Stomach (tissue), 9 donors: ENCODE data around the gene TAS2R3. TPM values are rescaled to one million over a fixed set of nuclear protein-coding genes. Genes with fewer than 3 reads are reported as not detected.
"Not testable (repeated sequence)": the region's sequence is repeated elsewhere in the genome, so short reads cannot be mapped to it uniquely, and the experiment has no call there.

Experiments
- DNase-seq, 2 donors: peaks; one replicate each; pipeline versions ENCODE4 v3.0.0 to v3.0.0-alpha.2; 2013 to 2019
- H3K27ac ChIP-seq, 5 donors: fragments of 200-600 bp in 4 of 5; sonication (generic) in 4 of 5; one replicate each; pipeline ENCODE4 v1.5.1; 2013 to 2019; ENCODE audit warnings: mild to moderate bottlenecking in 1 of 5, moderate library complexity in 1 of 5
- H3K27me3 ChIP-seq, 3 donors: fragments of 200-600 bp; sonication (generic); one replicate each; pipeline ENCODE4 v1.5.1; 2017 to 2019; ENCODE audit warnings: mixed run types in 1 of 3
- H3K36me3 ChIP-seq, 4 donors: fragments of 200-600 bp; sonication (generic); 1 replicate in 3 of 4; 2 replicates in 1 of 4; pipeline ENCODE4 v1.5.1; 2016 to 2019
- H3K4me1 ChIP-seq, 4 donors: fragments of 200-600 bp; sonication (generic); one replicate each; pipeline ENCODE4 v1.5.1; 2016 to 2019
- H3K4me3 ChIP-seq, 4 donors: fragments of 200-600 bp; sonication (generic) in 3 of 4; one replicate each; pipeline ENCODE4 v1.5.1; 2016 to 2019; ENCODE audit warnings: mild to moderate bottlenecking in 1 of 4
- H3K9me3 ChIP-seq, 4 donors: fragments of 200-600 bp; sonication (generic); one replicate each; pipeline ENCODE4 v1.5.1; 2016 to 2019
- EP300 ChIP-seq: sonication (generic); formaldehyde crosslinking; IDR thresholded peaks from one replicate; pipeline ENCODE4 v1.6.1; 2017; ENCODE audit warnings: antibody characterized with exemption
- POLR2A ChIP-seq, 4 donors: fragments of 450-650 bp; IDR thresholded peaks; one replicate each; pipeline ENCODE4 v1.6.1; 2016; ENCODE audit warnings: antibody characterized with exemption in 4 of 4, control low read depth in 2 of 4, mild to moderate bottlenecking in 1 of 4, moderate library complexity in 1 of 4
- POLR2AphosphoS5 ChIP-seq, 3 donors: sonication (generic); formaldehyde crosslinking; IDR thresholded peaks; one replicate each; pipeline ENCODE4 v1.6.1; 2016; ENCODE audit warnings: antibody characterized with exemption in 3 of 3
- WGBS, 5 donors: extraction: QIAGEN DNeasy Blood & Tissue Kit in 3 of 5; methylation state at CpG; one replicate each; pipeline versions ENCODE4 v1.1.5 to v1.1.7; 2013 to 2018; 5-methylcytosine and 5-hydroxymethylcytosine counted together
- intact Hi-C: fragments of 100-400 bp; cut with DNase I; formaldehyde crosslinking; loops from one replicate; pipeline ENCODE4 v1.15.1; 2023; ENCODE audit warnings: low total_unique reads
- polyA plus RNA-seq, 3 donors: library from polyadenylated mRNA; stranded (reverse); fragments of 200-250 nt; gene quantifications; one replicate each; pipeline ENCODE4 v1.2.3, GENCODE V29; 2013
- total RNA-seq, 5 donors: library from RNA; depleted of rRNA; stranded (reverse); fragments of >200 nt; gene quantifications; one replicate each; pipeline versions ENCODE4 v1.1.0 to v1.2.3, GENCODE V29; 2014 to 2016
- TF ChIP-seq, protein P1 (sequence below), 7 experiments: fragments of 450-650 bp in 4 of 7; fragments of 200-600 bp in 3 of 7; sonication (generic) in 3 of 7; IDR thresholded peaks; one replicate each; pipeline ENCODE4 v1.5.1; 2016 to 2019; ENCODE audit warnings: antibody characterized with exemption in 7 of 7, control low read depth in 2 of 7, mild to moderate bottlenecking in 1 of 7
- donor health status: healthy with polysubstance abuse.
- donor health status: Bipolar disorder and iron deficiency.
- donor health status: healthy.

TAS2R3 gene
- total and polyA plus RNA-seq, 8 donors: 0.58 to 5.7 (median 4.4) TPM; not detected in 5

DNA sequence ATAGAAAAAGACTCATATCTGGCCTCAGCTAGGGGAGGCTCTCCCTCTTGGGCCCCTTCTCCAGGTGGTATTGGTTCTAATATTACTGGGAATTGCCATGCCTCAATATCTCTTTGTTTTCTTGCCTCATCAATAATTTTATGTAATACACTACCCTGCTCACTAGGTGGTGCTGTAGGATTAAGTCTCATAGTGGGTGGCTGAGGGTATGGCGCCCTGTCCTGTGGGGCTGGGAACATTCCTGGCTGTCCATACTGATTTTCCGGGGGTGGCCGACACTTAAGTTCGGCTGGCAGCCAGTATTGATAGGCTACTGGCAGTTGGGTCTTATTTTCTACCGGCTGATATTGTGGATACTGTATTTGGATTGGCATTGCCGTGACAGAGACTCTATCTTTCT, 9.0 kb upstream of the TAS2R3 start:
- H3K4me3 ChIP-seq: no peak overlapping the region
- WGBS, 5 donors: 77 to 95% (median 90%) methylated on average over 6 of the region's 6 CpGs
- intact Hi-C loops: no loop called here
- H3K4me1 ChIP-seq: no peaks in the 10 kb centered on the region
- H3K36me3 ChIP-seq: peaks cover 36 to 100% (median 98%) of the 10 kb centered on the region in 4 donors
- TF ChIP-seq POLR2A (IDR thresholded peaks at IDR 0.05): no peak
- TF ChIP-seq EP300: no peak
- TF ChIP-seq, protein P1, sequence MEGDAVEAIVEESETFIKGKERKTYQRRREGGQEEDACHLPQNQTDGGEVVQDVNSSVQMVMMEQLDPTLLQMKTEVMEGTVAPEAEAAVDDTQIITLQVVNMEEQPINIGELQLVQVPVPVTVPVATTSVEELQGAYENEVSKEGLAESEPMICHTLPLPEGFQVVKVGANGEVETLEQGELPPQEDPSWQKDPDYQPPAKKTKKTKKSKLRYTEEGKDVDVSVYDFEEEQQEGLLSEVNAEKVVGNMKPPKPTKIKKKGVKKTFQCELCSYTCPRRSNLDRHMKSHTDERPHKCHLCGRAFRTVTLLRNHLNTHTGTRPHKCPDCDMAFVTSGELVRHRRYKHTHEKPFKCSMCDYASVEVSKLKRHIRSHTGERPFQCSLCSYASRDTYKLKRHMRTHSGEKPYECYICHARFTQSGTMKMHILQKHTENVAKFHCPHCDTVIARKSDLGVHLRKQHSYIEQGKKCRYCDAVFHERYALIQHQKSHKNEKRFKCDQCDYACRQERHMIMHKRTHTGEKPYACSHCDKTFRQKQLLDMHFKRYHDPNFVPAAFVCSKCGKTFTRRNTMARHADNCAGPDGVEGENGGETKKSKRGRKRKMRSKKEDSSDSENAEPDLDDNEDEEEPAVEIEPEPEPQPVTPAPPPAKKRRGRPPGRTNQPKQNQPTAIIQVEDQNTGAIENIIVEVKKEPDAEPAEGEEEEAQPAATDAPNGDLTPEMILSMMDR (IDR thresholded peaks at IDR 0.05): peak in 1 of 7 experiments; percentile 8
- peaks cover 19 to 31% (median 25%) of the 10 kb centered on the region in 4 donors for H3K9me3 ChIP-seq
- DNase-seq: peak in 1 of 2 donors; percentile 19
- no peak overlapping the region for H3K27ac ChIP-seq
- no peaks in the 10 kb centered on the region for H3K27me3 ChIP-seq

DNA sequence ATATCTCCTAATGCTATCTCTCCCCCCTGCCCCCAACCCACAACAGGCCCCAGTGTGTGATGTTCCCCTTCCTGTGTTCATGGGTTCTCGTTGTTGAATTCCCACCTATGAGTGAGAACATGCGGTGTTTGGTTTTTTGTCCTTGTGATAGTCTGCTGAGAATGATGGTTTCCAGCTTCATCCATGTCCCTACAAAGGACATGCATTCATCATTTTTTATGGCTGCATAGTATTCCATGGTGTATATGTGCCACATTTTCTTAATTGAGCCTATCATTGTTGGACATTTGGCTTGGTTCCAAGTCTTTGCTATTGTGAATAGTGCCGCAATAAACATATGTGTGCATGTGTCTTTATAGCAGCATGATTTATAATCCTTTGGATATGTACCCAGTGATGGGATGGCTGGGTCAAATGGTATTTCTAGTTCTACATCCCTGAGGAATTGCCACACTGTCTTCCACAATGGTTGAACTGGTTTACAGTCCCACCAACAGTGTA, 6.2 kb downstream of the TAS2R3 start:
- intact Hi-C loops, H3K9me3 ChIP-seq, DNase-seq: not testable (repeated sequence)

DNA sequence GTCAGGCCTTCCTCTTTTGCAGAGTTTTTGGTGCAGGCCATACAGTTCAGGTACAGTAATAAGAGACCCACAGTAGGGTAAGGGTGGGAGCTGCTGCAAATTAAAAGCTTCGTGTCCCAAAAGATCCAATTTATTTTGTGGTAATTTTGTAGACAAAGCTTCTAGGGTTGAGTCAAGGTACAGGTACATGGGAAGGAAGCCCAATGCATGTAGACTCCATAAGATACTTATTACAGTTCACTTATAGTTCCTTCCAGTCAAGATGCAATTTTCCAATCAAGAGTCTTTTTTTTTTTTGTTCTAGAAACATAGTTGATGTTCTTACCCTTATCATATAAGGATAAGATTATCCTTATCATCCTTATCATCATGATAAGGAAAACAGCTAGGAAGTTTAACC, 12.5 kb downstream of the TAS2R3 start, which contains the start of gene TAS2R4:
TSS of gene TAS2R4 (plus strand) at position 301 of the 400 bp plus-strand sequence. CDS start 1,815 bp downstream, outside the sequence.
- Histone ChIP-seq H3K36me3 (peaks cover 6 to 53% (median 45%) of the 10 kb centered on the region in 4 donors), H3K27ac (no peak within 1 kb of the TSS), H3K27me3 (no peaks in the 10 kb centered on the region), H3K4me3 (no peak within 1 kb of the TSS), H3K4me1 (no peaks in the 10 kb centered on the region), H3K9me3 (peaks cover 0 to 14% (median 4%) of the 10 kb centered on the region in 4 donors)
- intact Hi-C loops: no loop called here
- no peak for DNase-seq
- no peak for TF ChIP-seq POLR2A (IDR thresholded peaks at IDR 0.05)
- no peak for TF ChIP-seq EP300
- no peak for TF ChIP-seq POLR2AphosphoS5 (IDR thresholded peaks at IDR 0.05)
- TF ChIP-seq, protein P1 (IDR thresholded peaks at IDR 0.05): no peak
- 95 to 100% (median 97%) methylated on average over 1 of the region's 1 CpG for WGBS, 5 donors

More for the DNA sequence above, 6.2 kb downstream of the TAS2R3 start:
- H3K4me3 ChIP-seq, H3K27ac ChIP-seq, H3K27me3 ChIP-seq, H3K36me3 ChIP-seq, H3K4me1 ChIP-seq: not testable (repeated sequence)
- WGBS, 5 donors: 95 to 100% (median 98%) methylated on average over 3 of the region's 3 CpGs

DNA sequence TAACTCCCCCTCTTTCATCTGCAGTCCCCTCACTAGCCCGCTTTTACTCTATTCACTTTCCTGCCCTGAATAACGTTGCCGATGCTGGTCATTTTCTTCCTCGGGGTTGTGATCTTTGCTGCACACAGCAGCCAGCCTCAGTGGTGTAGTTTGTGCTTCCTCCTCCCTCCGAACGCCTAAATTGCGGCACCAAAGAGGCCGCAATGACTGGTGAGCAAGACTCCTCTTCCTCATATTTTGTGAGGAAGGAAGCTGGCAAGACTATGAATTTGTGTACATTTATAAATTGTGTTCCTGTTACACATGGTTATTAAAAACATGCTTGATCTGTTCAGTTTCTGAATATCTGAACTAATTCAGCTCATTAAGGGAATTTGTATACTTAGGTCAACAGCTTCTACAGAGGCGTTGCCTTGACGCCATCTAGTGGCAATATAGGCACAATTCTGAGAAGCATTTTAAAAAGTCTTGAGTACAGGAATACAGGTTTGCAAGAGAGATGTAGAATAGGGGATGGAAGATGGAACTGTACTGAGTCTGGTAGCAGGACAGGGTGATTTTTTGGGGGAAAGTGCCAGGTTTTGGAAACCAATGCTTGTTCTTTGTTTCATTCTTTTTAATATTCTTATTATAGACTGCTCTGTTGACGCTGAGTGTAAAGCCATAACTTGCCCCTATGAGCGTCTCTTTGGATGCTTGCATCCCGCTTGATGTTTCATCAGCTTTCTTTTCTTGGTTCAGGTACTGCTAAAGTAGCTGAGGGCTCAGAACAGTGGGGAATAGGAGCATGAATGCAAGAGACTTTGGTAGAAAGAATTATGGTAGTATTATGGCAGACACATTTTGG, 22.0 kb downstream of the TAS2R3 start:
- H3K36me3 ChIP-seq: peaks cover 0 to 27% (median 20%) of the 10 kb centered on the region in 4 donors
- peak in 1 of 2 donors; percentile 77 for DNase-seq
- H3K27ac ChIP-seq: no peak overlapping the region
- intact Hi-C loops: no loop called here
- TF ChIP-seq POLR2AphosphoS5 (IDR thresholded peaks at IDR 0.05) (no peak), POLR2A (IDR thresholded peaks at IDR 0.05) (no peak), EP300 (no peak)
- TF ChIP-seq, protein P1 (IDR thresholded peaks at IDR 0.05): peak in 5 of 7 experiments; percentile 33 to 59 (median 48)
- no peaks in the 10 kb centered on the region for H3K27me3 ChIP-seq
- H3K4me3 ChIP-seq: no peak overlapping the region
- no peaks in the 10 kb centered on the region for H3K9me3 ChIP-seq
- H3K4me1 ChIP-seq: no peaks in the 10 kb centered on the region
- 64 to 76% (median 73%) methylated on average over 13 of the region's 13 CpGs for WGBS, 5 donors
